Peyer's patch (tissue), 4 donors: ENCODE measurements around the gene MORF4L1. TPM values are rescaled to one million over a fixed set of nuclear protein-coding genes. Genes with fewer than 3 reads are reported as not detected.

ENCODE experiments used
- DNase-seq, 3 donors: peaks; one replicate each; pipeline ENCODE4 v3.0.0-alpha.2; 2017 to 2019
- H3K27ac ChIP-seq, 4 donors: fragments of 200-600 bp; sonication (generic); one replicate each; pipeline ENCODE4 v1.5.1; 2016 to 2019
- H3K27me3 ChIP-seq, 2 donors: fragments of 200-600 bp; sonication (generic); one replicate each; pipeline ENCODE4 v1.5.1; 2019
- H3K36me3 ChIP-seq, 3 donors: fragments of 200-600 bp; sonication (generic); one replicate each; pipeline ENCODE4 v1.5.1; 2016 to 2019
- H3K4me1 ChIP-seq, 4 donors: fragments of 200-600 bp; sonication (generic); one replicate each; pipeline ENCODE4 v1.5.1; 2016 to 2019
- H3K4me3 ChIP-seq, 4 donors: fragments of 200-600 bp; sonication (generic); 1 replicate in 3 of 4; 2 replicates in 1 of 4; pipeline ENCODE4 v1.5.1; 2016 to 2019; ENCODE audit warnings: mild to moderate bottlenecking in 1 of 4
- H3K9me3 ChIP-seq, 4 donors: fragments of 200-600 bp; sonication (generic); one replicate each; pipeline ENCODE4 v1.5.1; 2016 to 2019; ENCODE audit warnings: mild to moderate bottlenecking in 1 of 4
- POLR2A ChIP-seq, 2 donors: fragments of 450-650 bp; IDR thresholded peaks; one replicate each; pipeline ENCODE4 v1.5.1; 2017; ENCODE audit warnings: antibody characterized with exemption in 2 of 2, mild to moderate bottlenecking in 2 of 2, moderate library complexity in 2 of 2
- total RNA-seq, 4 donors: library from RNA; depleted of rRNA; stranded (reverse); fragments of >200 nt; gene quantifications; one replicate each; pipeline ENCODE4 v1.1.0, GENCODE V29; 2016
- TF ChIP-seq, protein P1 (sequence below), 6 experiments: fragments of 450-650 bp in 4 of 6; fragments of 200-600 bp in 2 of 6; sonication (generic) in 1 of 6; IDR thresholded peaks; one replicate each; pipeline ENCODE4 v1.5.1; 2017 to 2019; ENCODE audit warnings: antibody characterized with exemption in 6 of 6, mild to moderate bottlenecking in 3 of 6, moderate library complexity in 1 of 6

Gene MORF4L1
- total RNA-seq, 4 donors from 2014 or later: 90.8 to 271 (median 139) TPM

DNA sequence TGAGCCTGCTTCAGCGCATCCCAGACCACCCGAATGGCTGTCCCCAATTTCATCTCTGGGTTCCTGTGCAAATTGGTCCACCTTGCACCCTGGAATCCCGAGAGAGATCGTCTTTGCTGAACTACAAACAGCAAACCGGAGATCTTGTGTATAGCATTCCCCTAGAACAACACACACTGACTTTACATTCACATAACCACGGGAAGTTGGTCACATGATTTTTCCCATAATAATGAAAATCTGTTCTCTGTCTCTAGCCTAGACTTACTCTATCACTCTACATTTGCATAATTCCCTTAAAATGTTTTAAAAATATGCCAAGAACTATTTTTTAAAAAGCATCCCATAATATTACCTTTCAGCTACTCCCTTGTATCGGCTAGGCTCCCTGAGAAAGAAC is 37.6 kb downstream of the MORF4L1 start:
- Histone ChIP-seq H3K4me3 (no peak overlapping the region), H3K9me3 (no peaks in the 10 kb centered on the region), H3K4me1 (no peaks in the 10 kb centered on the region), H3K36me3 (peaks cover 0 to 48% (median 0%) of the 10 kb centered on the region in 3 donors), H3K27me3 (no peaks in the 10 kb centered on the region), H3K27ac (no peak overlapping the region)
- TF ChIP-seq POLR2A (IDR thresholded peaks at IDR 0.05): no peak
- TF ChIP-seq, protein P1, sequence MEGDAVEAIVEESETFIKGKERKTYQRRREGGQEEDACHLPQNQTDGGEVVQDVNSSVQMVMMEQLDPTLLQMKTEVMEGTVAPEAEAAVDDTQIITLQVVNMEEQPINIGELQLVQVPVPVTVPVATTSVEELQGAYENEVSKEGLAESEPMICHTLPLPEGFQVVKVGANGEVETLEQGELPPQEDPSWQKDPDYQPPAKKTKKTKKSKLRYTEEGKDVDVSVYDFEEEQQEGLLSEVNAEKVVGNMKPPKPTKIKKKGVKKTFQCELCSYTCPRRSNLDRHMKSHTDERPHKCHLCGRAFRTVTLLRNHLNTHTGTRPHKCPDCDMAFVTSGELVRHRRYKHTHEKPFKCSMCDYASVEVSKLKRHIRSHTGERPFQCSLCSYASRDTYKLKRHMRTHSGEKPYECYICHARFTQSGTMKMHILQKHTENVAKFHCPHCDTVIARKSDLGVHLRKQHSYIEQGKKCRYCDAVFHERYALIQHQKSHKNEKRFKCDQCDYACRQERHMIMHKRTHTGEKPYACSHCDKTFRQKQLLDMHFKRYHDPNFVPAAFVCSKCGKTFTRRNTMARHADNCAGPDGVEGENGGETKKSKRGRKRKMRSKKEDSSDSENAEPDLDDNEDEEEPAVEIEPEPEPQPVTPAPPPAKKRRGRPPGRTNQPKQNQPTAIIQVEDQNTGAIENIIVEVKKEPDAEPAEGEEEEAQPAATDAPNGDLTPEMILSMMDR (IDR thresholded peaks at IDR 0.05): no peak
- DNase-seq: no peak

DNA sequence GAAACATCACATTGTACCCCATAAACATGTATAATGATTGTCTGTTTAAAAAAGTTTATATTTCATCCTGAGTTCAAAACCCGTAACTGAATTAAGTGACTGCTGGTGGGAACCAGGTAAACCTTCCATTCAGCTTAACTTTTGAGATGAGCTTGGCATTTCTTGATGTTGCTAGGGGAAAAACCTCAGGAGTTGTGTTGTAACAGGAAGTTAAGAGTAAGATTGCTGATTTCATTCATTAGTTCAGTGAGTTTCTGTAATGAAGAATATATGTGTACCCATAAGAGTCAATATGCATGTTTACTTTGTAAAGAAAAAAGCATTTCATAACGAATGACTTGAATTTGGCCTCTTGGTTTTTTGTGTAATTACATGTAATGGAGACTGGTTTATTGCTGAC is 39.6 kb downstream of the MORF4L1 start:
- DNase-seq: no peak
- Histone ChIP-seq H3K36me3 (peaks cover 0 to 29% (median 0%) of the 10 kb centered on the region in 3 donors), H3K27ac (no peak overlapping the region), H3K9me3 (no peaks in the 10 kb centered on the region), H3K27me3 (no peaks in the 10 kb centered on the region), H3K4me1 (peaks cover 0 to 5% (median 0%) of the 10 kb centered on the region in 4 donors), H3K4me3 (no peak overlapping the region)
- no peak for TF ChIP-seq POLR2A (IDR thresholded peaks at IDR 0.05)
- TF ChIP-seq, protein P1 (IDR thresholded peaks at IDR 0.05): no peak

DNA sequence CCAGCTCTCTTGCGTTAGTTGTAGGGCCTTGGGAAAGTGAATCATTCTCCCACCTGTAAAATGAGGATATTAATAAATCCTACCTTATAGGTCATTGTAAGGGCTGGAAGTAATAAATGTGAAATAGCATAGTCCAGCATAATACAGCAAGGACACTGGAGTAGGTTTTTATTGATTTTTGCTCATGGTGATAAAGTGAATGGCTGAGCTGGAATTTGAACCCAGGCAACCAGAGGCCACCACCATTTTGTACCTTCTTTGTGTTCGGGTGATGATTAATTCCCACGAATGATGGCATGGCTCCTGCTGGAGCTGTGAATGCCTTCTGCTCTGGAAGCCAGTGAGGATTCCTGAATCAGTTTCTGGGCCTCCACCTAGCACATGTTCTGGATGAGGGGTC is 40.3 kb downstream of the MORF4L1 start:
- TF ChIP-seq, protein P1 (IDR thresholded peaks at IDR 0.05): no peak
- Histone ChIP-seq H3K4me1 (peaks cover 0 to 5% (median 0%) of the 10 kb centered on the region in 4 donors), H3K36me3 (peaks cover 0 to 27% (median 0%) of the 10 kb centered on the region in 3 donors), H3K27me3 (no peaks in the 10 kb centered on the region), H3K9me3 (no peaks in the 10 kb centered on the region), H3K4me3 (no peak overlapping the region), H3K27ac (no peak overlapping the region)
- DNase-seq: no peak

DNA sequence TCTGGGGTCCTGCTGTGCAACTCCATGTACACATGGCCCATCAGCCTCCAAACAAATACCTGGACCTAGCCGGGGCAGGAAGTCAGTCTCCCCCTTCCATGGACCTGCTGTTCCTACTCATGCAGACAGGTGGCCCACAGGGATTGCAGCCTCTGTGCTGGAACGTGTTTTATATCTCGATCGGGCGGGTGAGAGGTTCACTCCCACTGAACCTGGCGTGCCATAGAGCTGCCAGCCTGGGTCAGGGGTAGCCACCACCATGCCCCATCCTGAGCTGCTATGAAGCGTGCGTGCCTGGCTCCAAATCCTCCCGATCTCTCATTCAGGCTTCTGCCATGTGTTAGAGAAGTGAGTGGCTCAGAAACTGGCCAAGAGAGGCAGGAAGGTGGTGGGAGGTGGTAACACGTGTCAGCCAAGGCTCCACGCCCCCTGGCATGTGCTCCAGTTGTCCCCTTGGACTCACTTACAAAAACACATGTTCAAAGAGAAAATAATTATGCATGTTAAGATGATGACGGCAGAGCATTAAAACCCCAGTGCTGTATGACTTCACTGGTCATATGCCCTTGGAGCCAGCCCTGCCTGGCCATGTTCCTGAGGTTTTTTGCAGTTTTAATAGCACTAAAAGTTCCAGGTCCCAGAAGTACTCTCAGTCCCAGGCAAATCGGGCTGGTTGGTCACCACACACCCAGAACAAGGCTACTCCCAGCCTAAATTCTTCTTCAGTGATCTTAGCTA is 41.5 kb downstream of the MORF4L1 start:
- Histone ChIP-seq H3K4me1 (peaks cover 0 to 5% (median 0%) of the 10 kb centered on the region in 4 donors), H3K27ac (peak overlapping the region in 1 of 4 donors; percentile 7), H3K36me3 (peaks cover 0 to 29% (median 0%) of the 10 kb centered on the region in 3 donors), H3K9me3 (no peaks in the 10 kb centered on the region), H3K4me3 (no peak overlapping the region), H3K27me3 (no peaks in the 10 kb centered on the region)
- TF ChIP-seq, protein P1 (IDR thresholded peaks at IDR 0.05): peak in 4 of 6 experiments; percentile 30 to 48 (median 46)
- no peak for TF ChIP-seq POLR2A (IDR thresholded peaks at IDR 0.05)
- DNase-seq: peak in 1 of 3 donors; percentile 58

DNA sequence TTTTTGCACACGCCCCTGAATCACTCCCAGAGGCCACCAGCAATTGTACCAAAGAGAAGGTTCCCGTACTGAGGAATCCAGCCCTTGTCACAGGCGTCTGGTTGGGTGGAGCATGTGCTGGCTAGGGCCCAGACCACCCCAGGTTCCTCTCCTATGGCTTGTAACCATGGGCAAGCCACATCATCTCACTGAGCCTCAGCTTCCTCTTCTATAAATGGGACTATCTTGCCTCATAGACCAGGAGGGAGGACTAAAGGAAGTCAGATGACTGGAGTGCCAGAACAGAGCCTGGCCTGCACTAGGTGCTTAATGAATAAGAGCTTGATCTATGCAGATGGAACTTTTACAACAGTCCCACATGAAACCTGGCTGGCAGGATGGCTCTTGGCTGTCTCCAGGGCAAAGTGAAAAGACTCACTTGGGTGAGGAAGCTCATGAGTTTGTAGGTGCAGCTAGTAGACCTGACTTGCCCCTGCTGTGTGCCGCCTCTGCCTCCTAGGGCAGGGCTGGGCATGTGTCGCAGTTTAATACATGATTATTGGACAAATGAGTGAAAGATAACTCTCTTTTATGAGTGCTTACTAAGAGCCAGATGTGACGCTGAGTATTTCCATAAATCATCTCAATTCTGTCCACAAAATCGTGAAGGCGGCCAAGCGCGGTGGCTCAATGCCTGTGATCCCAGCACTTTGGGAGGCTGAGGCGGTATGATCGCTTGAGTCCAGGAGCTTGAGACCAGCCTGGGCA is 42.8 kb downstream of the MORF4L1 start:
- peaks cover 0 to 32% (median 0%) of the 10 kb centered on the region in 3 donors for H3K36me3 ChIP-seq

More for the DNA sequence above, 42.8 kb downstream of the MORF4L1 start:
- H3K4me3 ChIP-seq: no peak overlapping the region
- H3K4me1 ChIP-seq: peaks cover 0 to 5% (median 0%) of the 10 kb centered on the region in 4 donors
- H3K9me3 ChIP-seq: no peaks in the 10 kb centered on the region
- DNase-seq: peak in 1 of 3 donors; percentile 58
- no peaks in the 10 kb centered on the region for H3K27me3 ChIP-seq
- TF ChIP-seq POLR2A (IDR thresholded peaks at IDR 0.05): no peak
- TF ChIP-seq, protein P1 (IDR thresholded peaks at IDR 0.05): no peak
- H3K27ac ChIP-seq: peak overlapping the region in 2 of 4 donors; percentile 7 to 46
